HG02678 (cell line): ENCODE data around the gene TPPP3.
"Not testable (repeated sequence)": the region's sequence is repeated elsewhere in the genome, so short reads cannot be mapped to it uniquely, and the experiment has no call there.

Source experiments
- ATAC-seq: cut with Tn5 transposase; IDR thresholded peaks from one replicate; pipeline ENCODE4 v1.9.1; 2021; ENCODE audit warnings: mild to moderate bottlenecking, moderate library complexity; ENCODE audit not compliant: unreplicated experiment

Gene TPPP3

DNA sequence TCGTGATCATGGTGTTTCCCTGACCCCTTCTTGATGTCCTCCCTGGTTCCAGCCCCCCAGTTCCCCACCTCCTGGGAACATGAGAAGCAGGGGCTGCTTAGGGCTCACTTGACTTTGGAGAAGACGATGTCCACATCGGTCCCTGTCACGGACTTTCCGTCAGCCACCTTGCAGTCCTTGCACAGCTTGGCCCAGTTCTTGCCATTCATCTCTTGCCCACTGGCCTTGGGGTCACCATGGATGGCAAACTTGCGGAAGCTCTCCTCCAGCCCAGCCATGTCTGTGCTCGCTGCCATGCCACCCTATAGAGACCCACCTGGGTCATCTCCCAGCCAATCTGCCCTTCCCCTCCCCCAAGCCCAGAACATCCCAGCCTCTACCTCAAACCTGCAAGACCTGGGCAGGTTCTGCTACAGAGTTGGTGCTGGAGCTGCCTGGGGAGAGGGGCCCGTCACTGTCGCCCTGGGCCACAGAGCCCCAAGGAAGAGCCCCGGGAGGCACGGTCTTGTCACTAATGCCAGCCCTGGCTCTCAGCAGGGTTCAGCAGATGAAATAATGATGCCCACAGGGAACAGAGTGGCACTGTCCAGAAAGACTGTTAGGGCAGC, 2.4 kb downstream of the TPPP3 start:
- no peak for ATAC-seq

- no peak for ATAC-seq
Measured at GRCh38 chr16:67389911-67390815, 3.1 kb downstream of the TPPP3 start.

DNA sequence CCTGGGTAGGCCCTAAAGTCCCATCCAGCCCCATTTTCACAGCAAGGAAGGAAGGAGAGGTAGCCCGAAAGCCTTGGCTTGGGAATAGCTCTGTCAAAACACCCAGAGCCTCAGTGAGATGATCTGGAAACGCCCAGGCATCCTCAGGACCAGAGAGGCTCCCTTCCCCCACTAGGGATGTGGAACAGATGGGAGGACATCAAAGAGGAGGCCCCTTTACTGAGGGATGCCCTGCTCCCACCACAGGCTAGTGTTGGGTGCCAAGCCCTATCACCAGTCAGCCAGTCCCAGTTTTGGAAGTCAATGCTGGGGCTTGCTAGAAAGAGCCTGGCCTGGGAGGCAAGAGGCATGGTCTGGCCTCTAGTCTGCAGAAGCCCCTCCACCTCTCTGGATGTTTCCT, 4.7 kb downstream of the TPPP3 start:
- ATAC-seq, result no peak

DNA sequence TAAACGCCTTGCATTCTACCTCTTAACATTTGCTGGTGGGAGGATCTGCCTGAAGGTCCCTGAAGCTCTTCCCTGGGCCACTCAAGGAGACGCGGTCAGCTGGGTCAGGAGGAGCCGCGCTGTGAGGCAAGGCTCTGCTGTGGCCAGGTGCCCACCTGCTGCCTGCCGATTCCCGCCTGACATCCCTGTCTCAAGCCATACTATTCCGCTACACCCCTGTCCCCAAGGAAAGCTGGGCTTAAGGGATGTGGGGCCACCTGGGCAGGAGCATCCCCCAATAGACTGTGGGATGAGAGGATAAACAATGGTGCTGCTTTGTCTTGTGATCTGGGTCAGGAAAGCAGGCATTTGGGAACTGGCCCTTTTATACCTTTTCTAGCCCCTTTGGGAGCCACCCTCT, 5.1 kb downstream of the TPPP3 start:
- ATAC-seq, result no peak

DNA sequence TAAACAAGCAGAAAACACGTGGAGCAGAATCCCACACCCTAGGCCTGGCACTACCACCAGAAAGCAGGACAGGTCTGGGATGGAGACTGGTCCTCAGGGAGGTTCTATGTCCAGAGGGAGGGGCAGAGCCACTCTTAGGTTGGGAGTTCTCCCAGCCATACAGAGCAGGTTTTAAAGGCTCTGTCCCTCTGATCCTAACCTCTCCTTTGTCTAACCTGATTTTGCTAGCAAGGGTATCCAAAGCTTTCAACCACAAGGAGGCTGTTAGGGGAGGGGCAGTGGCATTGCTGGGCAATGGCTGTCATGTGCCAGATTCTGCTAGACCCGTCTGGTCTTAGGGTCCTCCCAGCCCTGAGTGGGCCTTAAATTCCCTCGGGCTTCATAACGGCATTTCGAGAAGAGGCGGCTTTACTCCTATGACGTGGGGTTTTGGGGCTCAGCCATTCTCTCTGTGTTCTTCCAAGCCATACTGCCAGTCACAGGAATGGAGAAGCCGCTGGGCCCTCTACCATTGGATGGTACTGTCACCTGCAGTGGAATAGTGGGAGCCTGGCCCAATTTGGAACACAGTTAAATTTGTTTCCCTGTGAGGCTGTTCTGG, 5.7 kb downstream of the TPPP3 start:
- ATAC-seq, result no peak

DNA sequence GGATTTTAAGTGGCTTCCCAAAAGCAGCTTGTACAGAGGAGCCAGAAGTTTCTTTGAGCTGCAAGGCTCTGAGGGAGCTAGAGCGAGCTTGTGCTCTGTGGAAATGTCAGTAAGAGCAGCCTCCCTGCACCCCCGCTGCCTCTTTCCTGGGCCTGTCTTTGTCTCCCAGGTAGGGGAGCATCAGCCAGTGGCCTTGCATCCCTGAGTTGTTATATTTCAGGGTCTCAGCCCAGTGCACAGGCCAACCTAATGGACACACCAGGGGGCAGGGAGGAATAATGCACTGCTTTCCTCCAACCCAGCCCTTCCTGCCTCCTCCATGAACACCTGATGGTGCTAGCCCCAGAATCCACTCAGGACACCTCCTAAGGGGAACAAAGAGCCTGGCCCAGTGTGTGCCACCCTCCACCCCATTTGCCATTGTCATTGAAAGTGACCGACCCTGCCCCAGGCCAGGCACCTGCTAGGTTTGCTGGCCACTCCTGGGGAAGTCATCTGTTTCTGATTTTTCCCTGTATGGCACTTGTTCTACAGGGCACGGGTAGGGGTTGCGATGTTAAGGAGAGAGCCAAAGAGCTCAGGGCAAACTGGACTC, 6.3 kb downstream of the TPPP3 start:
- no peak for ATAC-seq

DNA sequence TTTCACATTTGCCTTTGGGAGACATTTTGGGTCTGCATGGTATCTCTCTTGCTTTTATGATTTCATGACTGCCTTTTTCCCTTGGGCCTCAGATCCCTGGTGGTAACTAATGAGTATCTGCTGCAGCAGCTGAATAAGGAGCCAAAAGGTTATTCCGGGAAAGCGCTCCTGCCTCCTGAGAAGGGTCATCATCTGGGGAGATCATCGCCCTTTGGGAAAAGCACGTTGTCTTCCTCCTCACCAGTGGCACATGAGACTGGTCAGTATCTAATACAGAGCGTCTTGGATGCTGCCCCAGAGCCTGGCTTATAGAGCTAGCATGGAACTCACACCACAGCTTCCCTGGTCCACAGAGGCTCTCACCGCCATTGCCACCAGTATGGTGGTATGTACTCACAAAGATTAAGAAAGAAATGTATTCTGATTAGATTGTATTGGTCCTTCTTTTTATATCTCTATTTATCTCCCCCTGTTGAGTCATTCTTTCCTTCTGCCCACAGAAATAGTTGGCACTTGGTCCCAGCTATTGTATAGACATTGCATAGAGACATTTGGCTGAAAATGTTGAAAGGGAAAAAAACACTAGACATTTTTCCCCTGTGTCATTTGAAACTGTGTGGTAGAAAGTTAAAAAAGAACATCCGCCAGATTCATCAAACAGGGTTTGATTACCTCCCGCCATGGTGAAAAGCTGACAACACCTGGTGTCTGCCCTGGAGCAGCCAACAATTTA, 8.4 kb downstream of the TPPP3 start:
- ATAC-seq, result no peak

GRCh38 chr16:67383284-67383683, 10.0 kb downstream of the TPPP3 start:
- ATAC-seq, result no peak

GRCh38 chr16:67378642-67379041, 14.7 kb downstream of the TPPP3 start:
- ATAC-seq, result no peak

DNA sequence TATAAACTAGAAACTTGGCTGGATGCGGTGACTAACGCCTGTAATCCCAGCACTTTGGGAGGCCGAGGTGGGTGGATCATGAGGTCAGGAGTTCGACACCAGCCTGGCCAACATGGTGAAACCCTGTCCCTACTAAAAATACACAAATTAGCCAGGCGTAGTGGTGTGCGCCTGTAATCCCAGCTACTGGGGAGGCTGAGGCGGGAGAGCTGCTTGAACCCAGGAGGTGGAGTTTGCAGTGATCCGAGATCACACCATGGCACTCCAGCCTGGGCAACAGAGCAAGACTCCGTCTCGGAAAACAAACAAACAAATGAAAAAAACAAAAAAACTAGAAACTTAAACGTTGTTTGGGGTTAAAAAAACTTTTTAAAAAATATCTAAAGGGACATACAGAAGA, 17.3 kb downstream of the TPPP3 start:
- ATAC-seq, result not testable (repeated sequence)

- ATAC-seq, result no peak
Measured at GRCh38 chr16:67372664-67373063, 20.6 kb downstream of the TPPP3 start.

- no peak for ATAC-seq
Measured at GRCh38 chr16:67370661-67371060, 22.6 kb downstream of the TPPP3 start.

- ATAC-seq, result no peak
Measured at GRCh38 chr16:67364600-67365235, 28.6 kb downstream of the TPPP3 start.

- ATAC-seq, result no peak
Measured at GRCh38 chr16:67361038-67361437, 32.3 kb downstream of the TPPP3 start.

- ATAC-seq, result not testable (repeated sequence)
Measured at GRCh38 chr16:67359540-67360269, 33.6 kb downstream of the TPPP3 start.

DNA sequence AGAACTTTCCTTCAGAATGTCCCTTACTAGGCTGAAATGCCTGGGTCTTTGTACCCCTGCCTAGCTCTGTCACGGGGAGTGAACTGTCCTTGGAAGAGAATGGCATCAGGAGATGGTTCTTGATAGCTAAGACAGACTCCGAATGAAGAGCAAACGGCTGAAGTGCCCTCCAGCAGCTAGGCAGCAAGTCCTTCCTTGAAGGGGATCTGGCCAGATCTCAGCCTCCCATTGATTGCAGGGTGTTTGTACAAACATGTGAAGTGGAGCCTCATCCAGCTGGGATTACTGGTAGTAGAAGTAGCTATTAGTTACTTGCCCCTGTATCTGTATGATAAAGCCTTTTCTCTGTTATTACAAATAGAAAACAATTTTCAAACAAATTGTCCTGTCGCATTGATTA, 35.7 kb downstream of the TPPP3 start:
- ATAC-seq, result no peak

GRCh38 chr16:67356396-67356795, 36.9 kb downstream of the TPPP3 start:
- ATAC-seq, result no peak

GRCh38 chr16:67352463-67352862, 40.8 kb downstream of the TPPP3 start:
- ATAC-seq, result not testable (repeated sequence)

DNA sequence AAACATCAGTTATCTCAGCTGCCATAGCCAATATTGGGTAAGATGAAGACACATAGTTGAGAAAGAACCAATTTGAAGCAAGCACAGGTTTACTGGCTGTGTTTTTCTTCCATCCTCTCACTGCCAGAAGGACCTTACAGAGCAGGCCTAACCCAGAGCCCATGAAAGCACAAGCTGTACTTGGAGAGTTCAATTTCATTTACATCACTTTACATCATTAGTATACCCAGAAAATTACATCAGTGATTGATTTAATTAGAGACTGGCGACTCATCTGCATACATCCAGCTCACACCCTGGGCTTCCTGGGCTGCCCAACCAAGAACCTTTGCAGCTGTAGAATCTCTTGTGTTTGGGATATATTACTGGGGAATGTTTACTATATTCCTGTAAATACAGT, 43.0 kb downstream of the TPPP3 start:
- ATAC-seq, result no peak

GRCh38 chr16:67349172-67349571, 44.1 kb downstream of the TPPP3 start:
- no peak for ATAC-seq
